GM12892 (cell line): ENCODE results near the gene UMPS.

Source experiments
- POLR2A ChIP-seq: IDR thresholded peaks from 2 replicates; pipeline ENCODE4 v1.6.1; 2011; ENCODE audit warnings: low read depth, low read length, control low read depth
- POLR2AphosphoS5 ChIP-seq: IDR thresholded peaks from 2 replicates; pipeline ENCODE4 v1.6.1; 2011; ENCODE audit warnings: low read depth, low read length, control low read depth
- TAF1 ChIP-seq: IDR thresholded peaks from 2 replicates; pipeline ENCODE4 v1.6.1; 2011; ENCODE audit warnings: low read depth, mild to moderate bottlenecking, control low read depth, low read length, borderline replicate concordance

DNA sequence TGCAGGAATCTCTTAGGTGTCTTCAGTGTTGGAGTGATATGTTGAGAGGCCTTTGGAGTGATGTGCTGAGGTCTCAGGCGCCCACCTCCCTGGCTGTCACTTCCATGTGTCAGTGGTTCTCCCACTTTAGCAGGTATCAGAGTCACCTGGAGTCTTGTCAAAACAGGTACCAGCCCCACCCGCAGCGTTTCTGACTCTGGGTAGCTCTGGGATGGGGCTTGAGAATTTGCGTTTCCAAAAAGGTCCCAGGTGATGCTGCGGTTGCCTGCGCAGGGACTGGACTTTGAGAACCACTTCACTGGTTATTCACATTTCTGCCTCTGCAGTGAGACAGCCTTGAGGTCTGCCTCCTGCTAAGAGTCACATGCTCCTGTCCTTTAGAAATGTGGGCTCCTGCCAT lies 15.5 kb downstream of the UMPS start:
- TF ChIP-seq POLR2AphosphoS5: no peak
- no peak for TF ChIP-seq POLR2A
- TF ChIP-seq TAF1: no peak
